ENCODE data around the gene LRWD1.
"Not testable (repeated sequence)": the region's sequence is repeated elsewhere in the genome, so short reads cannot be mapped to it uniquely, and the experiment has no call there.

- not testable (repeated sequence) for TF ChIP-seq CTCF (IDR thresholded peaks at IDR 0.05; ENCODE audit: borderline replicate concordance, extremely low read depth, low read length, poor library complexity, severe bottlenecking); EZH2 (IDR thresholded peaks at IDR 0.05; ENCODE audit: borderline replicate concordance, low read depth, low read length, severe bottlenecking)
Measured at GRCh38 chr7:102494026-102494425, 29.2 kb downstream of the LRWD1 start.
